ENCODE data around the gene SUMO4. TPM values are rescaled to one million over a fixed set of nuclear protein-coding genes. Genes with fewer than 3 reads are reported as not detected.

The SUMO4 gene
- total RNA-seq, 2 experiments from 2014 or later, result 4.8 to 5.8 TPM

DNA sequence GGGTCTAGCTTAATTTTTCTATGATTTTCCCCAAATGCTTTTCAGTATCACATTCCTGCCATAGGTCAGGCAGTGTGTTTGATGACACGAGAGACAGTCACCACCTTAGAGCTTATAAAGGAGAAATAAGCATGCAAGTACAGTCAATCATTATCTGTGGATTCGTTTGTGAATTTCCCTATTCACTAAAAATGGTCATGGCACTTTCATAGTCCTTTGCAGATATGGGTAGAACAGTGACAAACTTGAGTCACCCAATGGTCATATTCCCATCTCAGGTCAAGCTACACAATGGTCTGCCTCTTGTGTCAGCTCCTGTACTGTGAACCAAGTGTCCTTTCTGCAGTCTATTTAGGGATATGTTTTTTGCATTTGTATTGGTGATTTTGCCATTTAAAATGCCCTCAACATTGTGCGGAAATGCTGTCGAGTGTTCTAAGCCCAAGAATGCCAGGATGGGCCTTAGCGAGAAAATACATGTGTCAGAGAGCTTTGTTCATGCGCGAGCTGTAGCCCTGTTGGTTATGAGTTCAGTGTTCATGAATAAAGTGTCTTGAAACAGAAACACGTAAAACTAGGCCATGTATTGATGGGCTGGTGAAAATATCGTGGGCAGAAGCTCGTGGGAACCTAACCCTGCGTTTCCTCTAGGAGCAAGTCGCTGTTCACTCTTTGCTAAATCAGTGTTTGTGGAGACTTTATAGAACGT, 19.8 kb downstream of the SUMO4 start:
- H3K9me3 Mint-ChIP-seq, result peaks cover 8% of the 10 kb centered on the region
- ChIA-PET POLR2A (interaction anchor here (0.8 to 2.0 kb wide), 5 partner anchors 30 to 389 kb away, joined by 3 to 7 read pairs (median 3); no protein-coding TSS in a partner anchor), CTCF (interaction anchor here (0.7 to 4.2 kb wide), 9 partner anchors 8 to 391 kb away, joined by 3 to 36 read pairs (median 4); no protein-coding TSS in a partner anchor)
- intact Hi-C loops (cut with micrococcal nuclease), result loop anchor here (5.0 kb wide), 1 partner anchor 268 kb away; no protein-coding TSS in a partner anchor
- DNase-seq, result no peak
- no peak overlapping the region for H3K4me3 Mint-ChIP-seq
- no peaks in the 10 kb centered on the region for H3K27me3 Mint-ChIP-seq
- peaks cover 37% of the 10 kb centered on the region for H3K4me1 Mint-ChIP-seq (ENCODE audit: low read depth)
- peak overlapping the region; percentile 0 for H3K27ac Mint-ChIP-seq
- H3K36me3 Mint-ChIP-seq, result peaks cover 5% of the 10 kb centered on the region

DNA sequence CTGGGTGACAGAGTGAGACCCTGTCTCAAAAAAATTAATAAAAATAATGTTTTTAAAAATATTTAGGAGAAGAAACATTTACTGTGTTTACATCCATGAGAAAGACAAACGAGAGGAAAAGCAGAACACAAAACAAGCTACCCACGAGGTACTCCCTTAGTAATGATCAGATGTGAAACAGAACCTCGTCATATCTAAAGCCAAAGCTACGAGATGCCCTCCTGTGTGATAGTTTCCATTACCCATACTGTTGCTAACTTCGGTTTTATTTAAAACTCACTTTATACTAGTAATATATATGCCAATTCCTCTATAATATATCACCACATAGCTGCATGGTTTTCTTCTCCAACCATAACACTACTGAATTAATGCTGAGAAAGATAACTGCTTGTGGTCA, 21.1 kb downstream of the SUMO4 start:
- ChIA-PET CTCF (interaction anchor here (0.6 to 4.2 kb wide), 8 partner anchors 12 to 395 kb away, joined by 3 to 36 read pairs (median 3); no protein-coding TSS in a partner anchor), POLR2A (interaction anchor here (0.6 to 2.0 kb wide), 4 partner anchors 10 to 388 kb away, joined by 3 to 7 read pairs (median 3); no protein-coding TSS in a partner anchor)
- intact Hi-C loops (cut with micrococcal nuclease), result loop anchor here (1.0 to 5.0 kb wide), 2 partner anchors 269 to 392 kb away; no protein-coding TSS in a partner anchor
- peaks cover 32% of the 10 kb centered on the region for H3K4me1 Mint-ChIP-seq (ENCODE audit: low read depth)
- DNase-seq, result no peak
- H3K36me3 Mint-ChIP-seq, result no peaks in the 10 kb centered on the region
- H3K27ac Mint-ChIP-seq, result no peak overlapping the region
- H3K27me3 Mint-ChIP-seq, result no peaks in the 10 kb centered on the region
- no peak overlapping the region for H3K4me3 Mint-ChIP-seq
- peaks cover 3% of the 10 kb centered on the region for H3K9me3 Mint-ChIP-seq

DNA sequence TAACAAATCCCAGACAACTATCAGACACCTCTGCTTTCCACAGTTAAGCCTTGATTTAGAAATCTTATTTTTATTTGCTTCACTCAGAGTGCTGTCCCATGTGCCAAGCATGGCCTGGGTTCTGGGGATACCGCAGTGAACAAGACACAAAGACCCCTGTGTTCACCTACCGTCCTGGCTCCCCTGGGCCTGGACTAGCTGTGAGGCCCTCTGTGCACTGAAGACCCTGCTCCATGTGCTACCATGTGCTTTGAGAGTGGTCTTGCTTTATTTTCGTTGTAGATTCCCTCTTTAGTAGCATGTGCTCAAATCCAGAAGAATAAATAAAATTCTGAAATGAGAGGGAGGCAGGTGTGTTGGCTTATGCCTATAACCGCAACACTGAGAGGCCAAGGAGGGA, 22.5 kb downstream of the SUMO4 start:
- H3K27ac Mint-ChIP-seq, result no peak overlapping the region
- DNase-seq, result no peak
- H3K9me3 Mint-ChIP-seq, result no peaks in the 10 kb centered on the region

DNA sequence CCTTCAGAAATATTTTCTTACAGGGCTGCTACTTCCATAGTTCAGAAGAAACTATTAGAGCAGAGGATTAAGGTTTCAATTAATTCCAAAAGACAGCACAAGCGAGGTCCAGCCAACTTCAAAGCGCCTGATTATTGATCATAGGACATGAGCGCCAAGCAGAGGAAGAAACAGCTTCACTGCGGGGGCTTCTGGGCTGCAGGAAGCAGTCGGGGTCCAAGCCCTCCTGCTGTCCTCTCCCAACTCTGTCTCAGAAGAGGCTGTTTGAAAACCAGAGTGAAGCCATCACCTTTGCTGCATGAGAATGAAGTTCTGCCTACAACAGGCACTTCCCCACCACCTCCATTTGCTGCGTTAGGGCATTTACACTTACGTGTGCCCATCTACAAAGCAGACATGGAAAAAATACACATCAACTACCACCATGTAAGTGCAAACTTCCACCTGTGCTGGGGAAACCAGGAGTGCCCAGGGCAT, 23.9 kb downstream of the SUMO4 start:
- Mint-ChIP-seq H3K27ac (no peak overlapping the region), H3K9me3 (no peaks in the 10 kb centered on the region)
- POLR2A ChIA-PET, result interaction anchor here (0.6 kb wide), 1 partner anchor 71 kb away, joined by 3 read pairs; no protein-coding TSS in a partner anchor

More for the DNA sequence above, 22.5 kb downstream of the SUMO4 start:
- H3K36me3 Mint-ChIP-seq, result no peaks in the 10 kb centered on the region
- intact Hi-C loops (cut with micrococcal nuclease), result loop anchor here (5.0 kb wide), 1 partner anchor 270 kb away; no protein-coding TSS in a partner anchor
- H3K27me3 Mint-ChIP-seq, result no peaks in the 10 kb centered on the region
- peaks cover 32% of the 10 kb centered on the region for H3K4me1 Mint-ChIP-seq (ENCODE audit: low read depth)
- H3K4me3 Mint-ChIP-seq, result no peak overlapping the region
- POLR2A ChIA-PET, result no interaction called here
- CTCF ChIA-PET, result interaction anchor here (1.1 to 3.0 kb wide), 2 partner anchors 9 to 94 kb away, joined by 5 to 14 read pairs; no protein-coding TSS in a partner anchor

DNA sequence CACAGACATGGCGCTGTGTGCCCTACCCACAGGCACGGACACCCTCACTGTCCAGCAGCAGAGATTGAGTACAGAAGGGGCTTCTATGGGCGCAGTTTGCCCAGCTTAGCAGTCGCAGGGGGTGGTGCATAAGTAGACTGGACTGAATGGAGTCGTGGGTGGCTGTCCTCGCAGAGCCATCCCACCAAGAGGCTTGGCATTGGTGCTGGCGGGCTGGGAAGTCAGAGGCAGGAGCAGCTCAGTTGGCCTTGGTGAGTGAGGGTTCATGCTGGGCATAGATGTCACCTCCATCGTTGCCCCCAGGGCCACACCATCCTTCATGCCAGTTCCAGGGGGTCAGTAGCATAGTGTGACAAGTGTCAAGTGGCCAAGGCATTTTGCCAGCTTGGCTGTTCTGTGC, 25.2 kb downstream of the SUMO4 start:
- H3K36me3 Mint-ChIP-seq, result no peaks in the 10 kb centered on the region
- ChIA-PET CTCF (no interaction called here), POLR2A (no interaction called here)
- intact Hi-C loops (cut with micrococcal nuclease), result no loop called here
- no peaks in the 10 kb centered on the region for H3K27me3 Mint-ChIP-seq
- no peak overlapping the region for H3K27ac Mint-ChIP-seq
- no peaks in the 10 kb centered on the region for H3K9me3 Mint-ChIP-seq
- H3K4me3 Mint-ChIP-seq, result no peak overlapping the region
- DNase-seq, result no peak
- H3K4me1 Mint-ChIP-seq (ENCODE audit: low read depth), result peaks cover 14% of the 10 kb centered on the region

More for the DNA sequence above, 23.9 kb downstream of the SUMO4 start:
- no peaks in the 10 kb centered on the region for H3K27me3 Mint-ChIP-seq
- DNase-seq, result no peak
- no peak overlapping the region for H3K4me3 Mint-ChIP-seq
- H3K4me1 Mint-ChIP-seq (ENCODE audit: low read depth), result peaks cover 25% of the 10 kb centered on the region
- intact Hi-C loops (cut with micrococcal nuclease), result loop anchor here (5.0 kb wide), 1 partner anchor 272 kb away; no protein-coding TSS in a partner anchor
- CTCF ChIA-PET, result interaction anchor here (0.7 to 1.2 kb wide), 2 partner anchors 93 to 396 kb away, joined by 3 to 4 read pairs; no protein-coding TSS in a partner anchor
- no peaks in the 10 kb centered on the region for H3K36me3 Mint-ChIP-seq

DNA sequence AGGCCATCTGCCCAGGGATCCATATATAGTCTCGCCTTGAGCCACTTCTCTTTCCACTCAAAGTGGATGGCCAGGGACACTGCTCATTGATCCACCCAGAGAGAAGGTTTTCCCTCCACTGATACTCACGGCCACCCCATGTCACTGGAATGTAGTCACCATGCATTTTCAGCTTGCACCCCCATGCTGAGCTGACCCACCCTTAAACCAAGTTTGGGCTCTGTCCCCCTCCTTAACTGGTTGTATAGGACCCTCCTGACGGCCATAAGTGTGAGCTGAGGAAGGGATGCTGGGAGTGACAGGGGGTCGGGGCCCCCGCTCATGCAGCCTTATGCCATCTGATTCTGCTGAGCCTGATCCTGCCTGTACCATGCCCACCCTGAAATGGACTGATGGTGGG, 25.7 kb downstream of the SUMO4 start:
- Mint-ChIP-seq H3K4me3 (no peak overlapping the region), H3K27me3 (no peaks in the 10 kb centered on the region), H3K9me3 (no peaks in the 10 kb centered on the region), H3K36me3 (no peaks in the 10 kb centered on the region), H3K4me1 (ENCODE audit: low read depth) (peaks cover 9% of the 10 kb centered on the region), H3K27ac (no peak overlapping the region)
- POLR2A ChIA-PET, result no interaction called here
- CTCF ChIA-PET, result interaction anchor here (1.3 kb wide), 2 partner anchors 344 to 397 kb away, joined by 4 to 7 read pairs; no protein-coding TSS in a partner anchor
- no peak for DNase-seq
- intact Hi-C loops (cut with micrococcal nuclease), result no loop called here

DNA sequence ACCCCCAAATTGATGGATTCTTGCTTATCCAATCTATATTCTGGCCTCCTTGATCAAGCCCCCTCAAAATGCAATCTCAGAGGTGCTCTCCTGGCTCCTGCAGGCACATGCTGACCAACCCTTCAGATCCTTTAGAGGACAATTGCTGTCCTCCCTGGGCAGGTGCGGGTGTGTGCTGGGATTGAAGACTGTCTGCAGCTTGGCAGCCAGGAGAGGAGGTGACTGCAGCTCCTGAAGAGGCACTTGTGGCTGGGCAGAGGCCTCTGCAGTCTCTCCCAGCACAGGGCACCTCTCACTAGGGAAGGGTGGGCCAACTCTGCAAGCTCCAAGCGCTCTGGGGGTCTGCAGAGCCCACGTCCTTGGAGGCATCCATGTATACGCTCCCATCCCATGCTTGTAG, 28.5 kb downstream of the SUMO4 start:
- no peaks in the 10 kb centered on the region for H3K9me3 Mint-ChIP-seq
- H3K4me1 Mint-ChIP-seq (ENCODE audit: low read depth), result peaks cover 2% of the 10 kb centered on the region
- no peaks in the 10 kb centered on the region for H3K36me3 Mint-ChIP-seq
- H3K27ac Mint-ChIP-seq, result no peak overlapping the region
- ChIA-PET CTCF (interaction anchor here (1.0 to 1.5 kb wide), 3 partner anchors 129 to 400 kb away, joined by 3 to 4 read pairs (median 3); no protein-coding TSS in a partner anchor), POLR2A (no interaction called here)
- H3K27me3 Mint-ChIP-seq, result no peaks in the 10 kb centered on the region
- no peak overlapping the region for H3K4me3 Mint-ChIP-seq
- intact Hi-C loops (cut with micrococcal nuclease), result no loop called here
- no peak for DNase-seq

DNA sequence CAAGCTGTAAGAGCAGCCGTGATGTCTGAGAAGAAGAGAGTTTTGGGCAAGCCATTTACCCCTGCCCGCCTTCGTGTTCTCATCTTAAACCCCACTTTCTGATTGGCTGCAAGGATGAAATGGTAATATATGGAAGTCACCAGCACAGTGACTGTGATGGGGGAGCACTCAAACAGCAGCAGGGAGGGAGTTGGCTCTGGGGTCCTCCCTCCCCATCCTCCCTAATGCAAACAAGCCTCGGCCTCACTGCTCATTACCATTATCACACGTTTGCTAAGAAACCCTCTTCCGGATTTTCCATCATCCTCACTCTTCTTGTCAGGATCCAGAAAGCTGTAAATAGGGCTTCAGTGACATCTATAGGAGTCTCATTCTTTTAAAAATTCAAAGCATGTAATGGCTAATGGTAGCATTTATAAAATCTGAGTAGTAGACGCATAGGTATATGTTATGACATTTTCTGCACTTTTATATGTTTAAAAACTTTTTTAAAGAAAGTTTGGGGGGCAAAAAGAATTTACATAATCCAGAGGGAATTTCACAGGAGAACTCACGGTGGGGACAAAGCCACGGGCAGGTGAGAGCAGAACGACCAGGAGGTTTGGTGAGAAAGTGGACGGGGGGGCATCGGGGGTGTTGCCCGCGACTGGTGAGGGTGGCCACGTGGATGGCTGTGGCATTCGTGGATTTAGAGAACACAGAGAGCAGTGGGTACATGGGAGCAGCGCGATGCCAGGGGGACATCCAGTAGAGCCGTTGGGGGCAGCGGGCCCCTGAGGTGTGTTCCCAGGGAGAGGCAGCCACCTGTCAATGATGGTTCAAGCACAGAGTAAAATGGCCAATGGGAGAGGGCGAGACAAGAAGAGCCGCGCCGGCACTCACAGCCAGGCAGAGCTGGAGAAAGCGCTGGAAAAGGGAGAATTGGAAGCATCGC, 29.6 kb downstream of the SUMO4 start:
- POLR2A ChIA-PET, result no interaction called here

DNA sequence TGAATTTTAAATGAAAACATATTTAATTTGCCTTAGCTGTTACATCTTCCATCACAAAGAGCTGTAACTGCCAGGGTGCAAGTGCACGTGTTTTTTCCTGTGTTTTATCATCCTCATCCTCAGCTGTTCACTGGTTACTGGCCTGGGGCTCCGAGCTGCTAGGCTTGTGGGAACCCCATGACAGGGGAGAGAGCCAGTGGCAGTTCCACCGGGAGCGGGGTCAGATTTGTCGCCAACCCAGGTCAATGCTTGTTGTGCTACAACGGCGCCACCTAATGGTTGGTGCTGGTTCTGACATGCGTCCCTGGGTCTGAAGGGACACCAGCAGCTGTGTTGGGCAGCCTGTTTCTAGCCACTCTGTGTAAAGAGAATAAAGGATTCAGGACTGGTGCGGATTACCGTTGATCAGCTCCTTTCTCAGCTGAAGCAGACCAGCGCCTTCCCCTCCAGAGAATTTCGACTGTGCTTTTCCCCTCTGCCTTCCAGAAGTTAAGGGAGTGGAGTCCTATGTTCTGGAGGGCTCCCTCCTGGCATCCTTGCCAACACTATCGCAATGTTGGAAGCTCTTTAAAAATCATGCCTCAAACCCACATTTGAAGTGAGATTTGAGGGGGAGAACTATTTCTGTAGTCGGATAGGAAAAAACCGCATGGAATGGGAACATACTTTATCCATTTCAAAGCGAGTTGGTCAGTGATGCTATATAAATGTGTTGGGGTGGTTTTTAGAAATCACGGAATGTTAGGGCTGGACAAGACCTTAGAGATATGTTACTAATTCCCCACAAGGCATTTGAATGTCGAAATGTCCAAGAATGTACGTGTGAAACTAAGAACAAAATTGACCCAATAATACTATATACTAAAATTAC, 32.1 kb downstream of the SUMO4 start:
- Mint-ChIP-seq H3K27me3 (no peaks in the 10 kb centered on the region), H3K27ac (peak overlapping the region; percentile 58), H3K36me3 (no peaks in the 10 kb centered on the region), H3K4me1 (ENCODE audit: low read depth) (peaks cover 5% of the 10 kb centered on the region), H3K9me3 (no peaks in the 10 kb centered on the region), H3K4me3 (no peak overlapping the region)
- intact Hi-C loops (cut with micrococcal nuclease), result loop anchor here (1.0 to 5.0 kb wide), 7 partner anchors 85 to 855 kb away; partner anchors contain the start of gene UST
- peak; percentile 95 for DNase-seq
- ChIA-PET POLR2A (interaction anchor here (0.5 to 1.3 kb wide), 7 partner anchors 11 to 401 kb away, joined by 3 to 4 read pairs (median 3); no protein-coding TSS in a partner anchor), CTCF (interaction anchor here (0.6 to 5.9 kb wide), 82 partner anchors 9 to 873 kb away, joined by 3 to 116 read pairs (median 4); partner anchors contain the start of gene TAB2)

More for the DNA sequence above, 29.6 kb downstream of the SUMO4 start:
- DNase-seq, result no peak
- CTCF ChIA-PET, result interaction anchor here (1.0 to 5.9 kb wide), 7 partner anchors 91 to 404 kb away, joined by 3 to 116 read pairs (median 4); no protein-coding TSS in a partner anchor
- no peaks in the 10 kb centered on the region for H3K27me3 Mint-ChIP-seq
- H3K36me3 Mint-ChIP-seq, result no peaks in the 10 kb centered on the region
- H3K4me3 Mint-ChIP-seq, result no peak overlapping the region
- peaks cover 2% of the 10 kb centered on the region for H3K4me1 Mint-ChIP-seq (ENCODE audit: low read depth)
- intact Hi-C loops (cut with micrococcal nuclease), result loop anchor here (5.0 kb wide), 3 partner anchors 197 to 852 kb away; partner anchors contain the start of gene UST
- no peaks in the 10 kb centered on the region for H3K9me3 Mint-ChIP-seq
- H3K27ac Mint-ChIP-seq, result no peak overlapping the region

DNA sequence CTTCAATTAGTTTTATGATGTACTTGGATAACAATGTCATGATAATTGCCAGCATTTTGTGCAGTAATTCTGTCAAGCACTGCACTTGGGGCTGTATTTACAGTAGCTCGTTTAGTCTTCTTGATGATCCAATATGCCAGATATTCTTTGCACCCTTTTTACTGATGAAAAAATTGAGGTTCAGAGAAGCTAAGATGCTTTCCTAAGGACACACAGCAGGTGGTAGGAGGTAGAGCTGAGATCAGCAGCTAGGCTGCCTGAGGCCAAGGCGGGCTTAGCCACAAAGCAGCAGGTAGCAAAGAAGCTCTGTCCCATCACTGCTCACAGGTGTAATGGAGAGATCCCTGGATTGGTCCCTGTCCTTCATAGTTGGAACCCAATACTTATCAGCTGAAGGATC, 33.3 kb downstream of the SUMO4 start:
- no peak overlapping the region for H3K4me3 Mint-ChIP-seq
- no peak for DNase-seq
- intact Hi-C loops (cut with micrococcal nuclease), result loop anchor here (5.0 kb wide), 3 partner anchors 201 to 856 kb away; partner anchors contain the start of gene UST
- POLR2A ChIA-PET, result no interaction called here
- H3K9me3 Mint-ChIP-seq, result no peaks in the 10 kb centered on the region
- no peaks in the 10 kb centered on the region for H3K27me3 Mint-ChIP-seq
- H3K36me3 Mint-ChIP-seq, result no peaks in the 10 kb centered on the region
- peaks cover 13% of the 10 kb centered on the region for H3K4me1 Mint-ChIP-seq (ENCODE audit: low read depth)
- CTCF ChIA-PET, result interaction anchor here (0.7 to 5.9 kb wide), 9 partner anchors 7 to 407 kb away, joined by 3 to 116 read pairs (median 36); no protein-coding TSS in a partner anchor
- H3K27ac Mint-ChIP-seq, result no peak overlapping the region
